GM21360 (cell line): Measurements from ENCODE around the gene RBBP9.
"Not testable (repeated sequence)": the region's sequence is repeated elsewhere in the genome, so short reads cannot be mapped to it uniquely, and the experiment has no call there.

Source experiments
- ATAC-seq: cut with Tn5 transposase; IDR thresholded peaks from one replicate; pipeline ENCODE4 v1.9.1; 2021; ENCODE audit warnings: mild to moderate bottlenecking, moderate library complexity; ENCODE audit not compliant: unreplicated experiment

The RBBP9 gene

DNA sequence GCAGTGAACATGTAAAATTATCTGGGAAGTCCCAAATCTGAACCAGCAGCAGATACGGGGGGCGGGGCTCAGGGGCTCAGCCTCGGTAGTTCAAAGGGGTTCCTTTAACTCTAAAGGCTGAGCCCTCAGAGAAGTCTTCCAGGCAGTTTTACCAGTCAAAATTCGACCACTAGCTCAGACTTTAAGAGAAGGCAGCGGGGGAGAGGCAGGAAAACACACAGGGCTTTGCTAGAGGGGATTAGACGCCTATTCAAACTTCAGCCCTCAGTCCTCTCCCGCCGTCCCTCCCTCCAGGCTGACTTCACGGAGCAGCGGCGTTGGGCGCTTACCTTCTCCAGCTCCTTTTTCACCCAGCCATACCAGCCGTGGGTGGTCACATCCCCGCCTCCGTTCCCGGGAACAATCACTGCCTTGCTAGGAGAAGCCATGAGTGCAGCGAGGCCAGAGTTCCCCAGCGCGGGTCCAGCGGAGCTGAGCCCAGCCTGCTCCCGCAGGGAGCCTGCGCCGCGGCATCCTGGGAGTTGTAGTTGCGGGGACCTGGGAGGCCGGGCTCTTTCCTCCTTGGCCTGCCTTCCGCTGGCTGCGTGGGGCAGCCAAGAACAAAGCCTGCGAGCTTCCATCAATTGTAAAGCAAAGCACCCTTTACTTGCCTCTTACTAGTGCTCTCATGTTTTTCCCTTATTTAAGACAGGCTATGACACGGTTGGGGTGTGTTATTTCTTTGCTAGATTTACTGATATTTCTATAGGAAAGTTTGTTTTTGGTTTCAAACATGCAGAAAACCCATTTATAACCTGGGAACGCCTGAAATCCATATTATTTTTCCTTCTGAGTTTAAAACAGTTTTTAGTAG is at the start of gene RBBP9:
RBBP9 (minus strand) TSS at position 486 of the 853 bp plus-strand sequence; CDS start at position 428, 58 bp downstream.
- ATAC-seq, result peak; percentile 99

- no peak for ATAC-seq
Measured at GRCh38 chr20:18545566-18545965, 48.5 kb upstream of the RBBP9 start.

DNA sequence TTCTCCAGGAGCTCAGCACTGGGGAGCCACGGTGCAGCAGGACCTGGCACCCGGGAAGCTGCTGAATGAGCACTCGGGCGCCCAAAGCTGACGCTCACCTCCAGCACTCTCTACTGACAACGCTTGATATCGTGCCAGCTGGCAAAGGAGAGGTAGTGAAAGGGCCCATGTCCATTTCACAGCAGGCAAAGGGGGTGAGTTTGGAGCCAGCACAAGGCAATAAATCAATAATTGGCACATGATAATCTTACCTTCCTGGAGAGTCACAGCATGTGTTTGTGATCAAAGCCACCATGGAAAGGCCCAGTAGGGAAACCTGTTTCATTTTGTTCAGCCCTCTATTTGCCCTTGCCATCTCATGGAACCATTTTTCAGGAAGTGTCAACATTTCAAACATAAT is 46.9 kb upstream of the RBBP9 start:
- ATAC-seq, result no peak

DNA sequence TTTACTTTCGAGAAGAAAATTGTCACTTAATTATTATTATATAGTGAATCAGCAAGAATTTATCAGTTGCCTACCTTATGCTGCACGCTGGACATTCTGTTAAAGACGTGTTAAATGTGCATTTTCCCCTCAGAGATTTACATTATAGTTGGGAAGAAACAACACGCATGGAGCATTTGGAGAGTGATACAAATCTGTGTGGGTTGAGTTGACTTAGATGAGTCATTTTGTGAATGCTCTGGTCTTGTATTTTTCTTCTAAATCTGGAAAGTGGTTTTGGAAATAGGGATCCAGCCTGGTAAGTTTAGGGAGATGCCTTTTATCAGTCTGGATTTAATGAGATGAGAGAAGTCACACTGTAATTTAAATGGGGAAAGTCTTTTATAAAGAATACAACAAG is 46.2 kb upstream of the RBBP9 start:
- ATAC-seq, result no peak

DNA sequence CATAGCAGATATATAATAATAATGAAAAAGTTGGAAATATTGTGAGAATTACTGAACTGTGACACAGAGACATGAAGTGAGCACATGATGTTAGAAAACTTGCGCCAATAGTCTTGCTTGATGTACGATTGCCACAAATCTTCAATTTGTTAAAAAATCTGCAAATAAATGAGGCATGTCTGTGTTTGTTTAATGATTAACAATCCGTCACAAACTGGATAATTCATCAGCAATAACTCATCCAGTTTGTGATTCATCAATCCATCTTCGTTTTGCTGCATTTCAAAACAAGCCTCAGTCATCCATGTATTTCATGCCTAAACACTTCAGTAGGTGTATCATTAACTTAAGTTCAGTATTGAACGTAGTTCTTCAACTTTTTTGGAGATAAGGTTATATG is 44.7 kb upstream of the RBBP9 start:
- ATAC-seq, result no peak

GRCh38 chr20:18537651-18538050 is 40.6 kb upstream of the RBBP9 start:
- no peak for ATAC-seq

DNA sequence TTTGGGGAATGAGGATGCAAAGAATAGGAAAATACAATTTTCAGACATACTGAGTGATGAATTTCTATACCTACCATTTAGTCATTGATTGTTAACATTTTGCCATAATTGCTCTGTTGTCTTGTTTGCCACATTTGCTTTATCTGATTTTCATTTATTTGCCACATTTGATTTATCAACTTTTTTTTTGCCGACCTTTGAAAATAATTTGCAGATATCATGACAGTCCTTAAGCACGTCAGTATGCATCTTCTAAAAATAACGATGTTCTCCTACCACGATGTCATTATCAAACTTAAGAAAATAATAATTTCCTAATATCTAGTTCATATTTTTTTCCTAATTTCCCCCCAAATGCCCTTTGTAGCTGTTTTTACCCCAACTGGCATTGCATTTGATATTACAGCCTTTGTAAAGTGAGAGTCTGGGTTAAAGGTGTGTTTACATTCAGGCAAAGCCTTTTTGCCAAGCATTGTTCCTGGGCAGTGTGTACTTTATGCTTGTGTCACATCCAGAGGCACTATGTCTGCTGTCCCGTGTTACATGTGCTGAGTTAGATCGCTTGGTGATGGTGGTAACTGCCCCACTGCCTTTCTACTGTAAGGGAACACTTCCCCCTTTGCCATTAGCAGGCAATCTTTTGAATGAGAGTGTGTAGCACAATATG is 37.1 kb upstream of the RBBP9 start:
- ATAC-seq, result no peak

- no peak for ATAC-seq
Measured at GRCh38 chr20:18533491-18533890, 36.5 kb upstream of the RBBP9 start.

GRCh38 chr20:18532626-18533025 is 35.6 kb upstream of the RBBP9 start:
- no peak for ATAC-seq

GRCh38 chr20:18529041-18529440 is 32.0 kb upstream of the RBBP9 start:
- no peak for ATAC-seq

- ATAC-seq, result no peak
Measured at GRCh38 chr20:18527836-18528235, 30.8 kb upstream of the RBBP9 start.

GRCh38 chr20:18527339-18527738 is 30.3 kb upstream of the RBBP9 start:
- ATAC-seq, result no peak

DNA sequence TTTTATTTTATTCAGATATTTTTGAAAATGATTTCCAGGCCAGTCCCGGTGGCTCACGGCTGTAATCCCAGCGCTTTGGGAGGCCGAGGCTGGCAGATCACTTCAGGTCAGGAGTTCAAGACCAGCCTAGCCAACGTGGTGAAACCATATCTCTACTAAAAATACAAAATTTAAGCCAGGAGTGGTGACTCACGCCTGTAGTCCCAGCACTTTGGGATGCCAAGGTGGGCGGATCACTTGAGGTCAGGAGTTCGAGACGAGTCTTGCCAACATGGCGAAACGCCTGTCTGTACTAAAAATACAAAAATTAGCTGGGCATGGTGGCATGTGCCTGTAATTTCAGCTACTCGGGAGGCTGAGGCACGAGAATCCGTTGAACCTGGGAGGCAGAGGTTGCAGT is 29.7 kb upstream of the RBBP9 start:
- not testable (repeated sequence) for ATAC-seq

DNA sequence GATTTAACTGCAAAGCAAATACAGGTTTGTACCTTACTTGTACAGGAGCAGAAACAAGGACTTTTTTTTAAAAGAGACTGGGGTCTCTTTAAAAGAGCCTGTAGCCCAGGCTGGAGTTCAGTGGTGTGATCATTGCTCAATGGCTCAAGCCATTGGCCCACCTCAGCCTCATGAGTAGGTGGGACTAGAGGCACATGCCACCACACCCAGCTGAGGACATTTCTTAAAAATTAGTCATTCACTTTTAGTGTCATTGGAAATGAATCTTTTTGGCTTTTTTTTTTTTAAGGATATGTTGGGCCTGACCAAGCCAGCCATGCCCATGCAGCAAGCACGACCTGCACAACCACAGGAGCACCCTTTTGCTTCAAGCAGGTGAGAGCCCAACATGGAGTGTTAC is 27.6 kb upstream of the RBBP9 start:
- ATAC-seq, result no peak

DNA sequence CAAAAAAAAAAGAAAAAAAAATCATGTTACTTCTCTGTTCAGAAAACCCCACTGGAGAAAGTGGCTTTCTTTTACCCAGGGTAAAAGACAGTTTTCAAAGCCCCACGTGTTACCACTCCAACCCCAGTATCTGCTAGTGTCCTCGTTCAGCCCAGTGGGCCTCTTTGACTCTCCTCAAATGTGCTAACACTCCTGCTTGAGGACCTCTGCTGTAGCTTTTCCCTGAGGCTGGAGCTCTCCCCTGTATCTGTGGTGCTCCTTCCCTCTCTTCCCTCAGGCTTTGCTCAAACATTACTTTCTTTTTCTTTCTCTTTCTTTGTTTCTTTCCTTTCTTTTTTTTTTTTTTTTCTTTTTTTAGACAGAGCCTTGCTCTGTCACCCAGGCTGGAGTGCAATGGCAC is 26.0 kb upstream of the RBBP9 start:
- ATAC-seq, result no peak

GRCh38 chr20:18522066-18522465 is 25.0 kb upstream of the RBBP9 start:
- ATAC-seq, result not testable (repeated sequence)

GRCh38 chr20:18515973-18516372 is 18.9 kb upstream of the RBBP9 start:
- no peak for ATAC-seq

GRCh38 chr20:18514127-18514526 is 17.1 kb upstream of the RBBP9 start:
- no peak for ATAC-seq

DNA sequence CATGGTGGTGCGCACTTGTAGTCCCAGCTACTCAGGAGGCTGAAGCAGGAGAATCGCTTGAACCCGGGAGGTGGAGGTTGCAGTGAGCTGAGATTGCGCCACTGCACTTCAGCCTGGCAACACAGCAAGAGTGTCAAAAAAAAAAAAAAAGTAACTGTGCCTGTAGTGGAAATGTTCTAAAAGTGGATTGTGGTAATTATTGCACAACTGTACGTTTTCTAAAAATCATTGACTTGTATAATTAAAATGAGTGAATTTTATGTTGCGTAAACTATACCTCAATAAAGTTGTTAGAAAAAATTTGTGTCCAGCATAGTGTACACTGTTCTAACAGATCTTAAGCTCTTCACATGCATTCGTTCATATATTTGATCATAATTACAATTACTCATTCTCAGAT is 16.2 kb upstream of the RBBP9 start:
- ATAC-seq, result no peak

- no peak for ATAC-seq
Measured at GRCh38 chr20:18511571-18511970, 14.5 kb upstream of the RBBP9 start.

GRCh38 chr20:18507218-18508191 is 10.5 kb upstream of the RBBP9 start, which contains the start of gene SEC23B:
Gene SEC23B (plus strand): TSS chr20:18507940. CDS start chr20:18510836, 2,896 bp downstream.
- peak; percentile 96 for ATAC-seq
